ENCODE results near the gene GATA5. TPM values are rescaled to one million over a fixed set of nuclear protein-coding genes. Genes with fewer than 3 reads are reported as not detected.

The GATA5 gene
- total and polyA plus RNA-seq, 2 donors from 2014 or later: 1.0 to 6.9 TPM

- FAIRE-seq (no peak), DNase-seq (no peak)
- peaks cover 0 to 3% (median 0%) of the 10 kb centered on the region in 3 donors for H3K4me1 ChIP-seq (ENCODE audit: control insufficient read depth in 2 of 3, insufficient read depth in 2 of 3, low read depth in 1 of 3, low read length in 3 of 3)
- H3K27me3 ChIP-seq (ENCODE audit: control insufficient read depth, insufficient read depth, low read length): peaks cover 9% of the 10 kb centered on the region
- no peak for TF ChIP-seq CTCF (IDR thresholded peaks at IDR 0.05; ENCODE audit: borderline replicate concordance, extremely low read depth, insufficient read depth)
- no peaks in the 10 kb centered on the region for H3K9me3 ChIP-seq (ENCODE audit: control insufficient read depth in 2 of 3, insufficient read depth in 1 of 3, low read length in 3 of 3)
- intact Hi-C loops (cut with DNase I): no loop called here
- H3K9ac ChIP-seq (ENCODE audit: low read length in 3 of 3): no peak overlapping the region
- peak overlapping the region in 1 of 3 donors; percentile 26 for H3K4me3 ChIP-seq (ENCODE audit: low read length in 3 of 3)
- H3K27ac ChIP-seq (ENCODE audit: low read depth in 2 of 2, low read length in 2 of 2): no peak overlapping the region
- no peaks in the 10 kb centered on the region for H3K36me3 ChIP-seq (ENCODE audit: control insufficient read depth in 2 of 3, insufficient read depth in 3 of 3, low read length in 3 of 3)
Observed at GRCh38 chr20:62474604-62475026, 1.2 kb downstream of the GATA5 start.

- peak overlapping the region in 1 of 3 donors; percentile 26 for H3K4me3 ChIP-seq (ENCODE audit: low read length in 3 of 3)
- no peak overlapping the region for H3K27ac ChIP-seq (ENCODE audit: low read depth in 2 of 2, low read length in 2 of 2)
- H3K4me1 ChIP-seq (ENCODE audit: control insufficient read depth in 2 of 3, insufficient read depth in 2 of 3, low read depth in 1 of 3, low read length in 3 of 3): peaks cover 0 to 3% (median 0%) of the 10 kb centered on the region in 3 donors
- no peak overlapping the region for H3K9ac ChIP-seq (ENCODE audit: low read length in 3 of 3)
- DNase-seq: peak in 2 of 5 donors; percentile 48 to 71
- FAIRE-seq: no peak
- intact Hi-C loops (cut with DNase I): no loop called here
- peaks cover 7% of the 10 kb centered on the region for H3K27me3 ChIP-seq (ENCODE audit: control insufficient read depth, insufficient read depth, low read length)
- no peaks in the 10 kb centered on the region for H3K36me3 ChIP-seq (ENCODE audit: control insufficient read depth in 2 of 3, insufficient read depth in 3 of 3, low read length in 3 of 3)
- no peak for TF ChIP-seq CTCF (IDR thresholded peaks at IDR 0.05; ENCODE audit: borderline replicate concordance, extremely low read depth, insufficient read depth)
- no peaks in the 10 kb centered on the region for H3K9me3 ChIP-seq (ENCODE audit: control insufficient read depth in 2 of 3, insufficient read depth in 1 of 3, low read length in 3 of 3)
Observed at GRCh38 chr20:62473717-62474603, 1.8 kb downstream of the GATA5 start.

- Histone ChIP-seq H3K4me3 (ENCODE audit: low read length in 3 of 3) (no peak overlapping the region), H3K4me1 (ENCODE audit: control insufficient read depth in 2 of 3, insufficient read depth in 2 of 3, low read depth in 1 of 3, low read length in 3 of 3) (peaks cover 0 to 3% (median 0%) of the 10 kb centered on the region in 3 donors), H3K27me3 (ENCODE audit: control insufficient read depth, insufficient read depth, low read length) (peaks cover 3% of the 10 kb centered on the region), H3K9ac (ENCODE audit: low read length in 3 of 3) (no peak overlapping the region), H3K36me3 (ENCODE audit: control insufficient read depth in 2 of 3, insufficient read depth in 3 of 3, low read length in 3 of 3) (no peaks in the 10 kb centered on the region), H3K27ac (ENCODE audit: low read depth in 2 of 2, low read length in 2 of 2) (no peak overlapping the region), H3K9me3 (ENCODE audit: control insufficient read depth in 2 of 3, insufficient read depth in 1 of 3, low read length in 3 of 3) (no peaks in the 10 kb centered on the region)
- TF ChIP-seq CTCF (IDR thresholded peaks at IDR 0.05; ENCODE audit: borderline replicate concordance, extremely low read depth, insufficient read depth): no peak
- intact Hi-C loops (cut with DNase I): no loop called here
- no peak for DNase-seq
- FAIRE-seq: no peak
Observed at GRCh38 chr20:62472941-62473585, 2.7 kb downstream of the GATA5 start.

Measured in kidney (tissue), 14 donors.